ENCODE data around the gene FNBP1. TPM values are rescaled to one million over a fixed set of nuclear protein-coding genes. Genes with fewer than 3 reads are reported as not detected.

Gene FNBP1
- total RNA-seq, 1 donor from 2014 or later: 25.6 TPM

- TF ChIP-seq, protein P1, sequence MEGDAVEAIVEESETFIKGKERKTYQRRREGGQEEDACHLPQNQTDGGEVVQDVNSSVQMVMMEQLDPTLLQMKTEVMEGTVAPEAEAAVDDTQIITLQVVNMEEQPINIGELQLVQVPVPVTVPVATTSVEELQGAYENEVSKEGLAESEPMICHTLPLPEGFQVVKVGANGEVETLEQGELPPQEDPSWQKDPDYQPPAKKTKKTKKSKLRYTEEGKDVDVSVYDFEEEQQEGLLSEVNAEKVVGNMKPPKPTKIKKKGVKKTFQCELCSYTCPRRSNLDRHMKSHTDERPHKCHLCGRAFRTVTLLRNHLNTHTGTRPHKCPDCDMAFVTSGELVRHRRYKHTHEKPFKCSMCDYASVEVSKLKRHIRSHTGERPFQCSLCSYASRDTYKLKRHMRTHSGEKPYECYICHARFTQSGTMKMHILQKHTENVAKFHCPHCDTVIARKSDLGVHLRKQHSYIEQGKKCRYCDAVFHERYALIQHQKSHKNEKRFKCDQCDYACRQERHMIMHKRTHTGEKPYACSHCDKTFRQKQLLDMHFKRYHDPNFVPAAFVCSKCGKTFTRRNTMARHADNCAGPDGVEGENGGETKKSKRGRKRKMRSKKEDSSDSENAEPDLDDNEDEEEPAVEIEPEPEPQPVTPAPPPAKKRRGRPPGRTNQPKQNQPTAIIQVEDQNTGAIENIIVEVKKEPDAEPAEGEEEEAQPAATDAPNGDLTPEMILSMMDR (conservative IDR thresholded peaks at IDR 0.05; ENCODE audit: low read depth, low read length): no peak
- no peak for DNase-seq (ENCODE audit: low read depth)
- H3K4me3 ChIP-seq (ENCODE audit: low read depth, low read length): no peak overlapping the region
Observed at GRCh38 chr9:129848712-129849441, 194.1 kb downstream of the FNBP1 start.

GRCh38 chr9:129845373-129845772 lies 197.6 kb downstream of the FNBP1 start:
- TF ChIP-seq, protein P1 (conservative IDR thresholded peaks at IDR 0.05; ENCODE audit: low read depth, low read length): no peak
- H3K4me3 ChIP-seq (ENCODE audit: low read depth, low read length): no peak overlapping the region
- no peak for DNase-seq (ENCODE audit: low read depth)

DNA sequence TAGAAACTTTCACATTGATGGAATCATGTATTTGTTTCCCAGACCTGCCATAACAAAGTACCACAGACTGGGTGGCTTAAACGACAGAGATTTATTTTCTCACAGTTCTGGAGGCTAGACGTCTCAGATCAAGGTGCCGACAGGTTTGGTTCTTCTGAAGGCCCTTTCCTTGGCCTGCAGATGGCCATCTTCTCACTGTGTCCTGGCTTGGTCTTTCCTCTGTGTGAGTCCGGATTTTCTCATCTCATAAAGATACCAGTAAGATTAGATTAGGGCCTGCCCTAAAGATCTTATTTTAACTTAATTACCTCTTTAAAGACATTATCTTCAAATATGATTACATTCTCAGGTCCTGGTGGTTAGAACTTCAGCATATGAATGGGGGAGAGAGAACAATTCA lies 201.9 kb downstream of the FNBP1 start:
- H3K4me3 ChIP-seq (ENCODE audit: low read depth, low read length): no peak overlapping the region
- DNase-seq (ENCODE audit: low read depth): no peak
- TF ChIP-seq, protein P1 (conservative IDR thresholded peaks at IDR 0.05; ENCODE audit: low read depth, low read length): no peak

- TF ChIP-seq, protein P1 (conservative IDR thresholded peaks at IDR 0.05; ENCODE audit: low read depth, low read length): no peak
- no peak for DNase-seq (ENCODE audit: low read depth)
- H3K4me3 ChIP-seq (ENCODE audit: low read depth, low read length): no peak overlapping the region
Observed at GRCh38 chr9:129840034-129840433, 203.0 kb downstream of the FNBP1 start.

- no peak for DNase-seq (ENCODE audit: low read depth)
- TF ChIP-seq, protein P1 (conservative IDR thresholded peaks at IDR 0.05; ENCODE audit: low read depth, low read length): no peak
- H3K4me3 ChIP-seq (ENCODE audit: low read depth, low read length): no peak overlapping the region
Observed at GRCh38 chr9:129839324-129840023, 203.5 kb downstream of the FNBP1 start.

- no peak overlapping the region for H3K4me3 ChIP-seq (ENCODE audit: low read depth, low read length)
Observed at GRCh38 chr9:129838707-129839259, 204.2 kb downstream of the FNBP1 start.

More at GRCh38 chr9:129838707-129839259, 204.2 kb downstream of the FNBP1 start:
- no peak for DNase-seq (ENCODE audit: low read depth)
- TF ChIP-seq, protein P1 (conservative IDR thresholded peaks at IDR 0.05; ENCODE audit: low read depth, low read length): no peak

Other genes with a start within 250 kb of the FNBP1 start
- gene TOR1B, start 240.0 kb downstream of the FNBP1 start, total RNA-seq: 14.8 and 20.8 TPM in 2 replicates
- gene TOR1A, start 219.1 kb downstream of the FNBP1 start, total RNA-seq: 48.8 and 77.8 TPM in 2 replicates
- gene C9orf78, start 207.9 kb downstream of the FNBP1 start, total RNA-seq: 39.9 and 53.6 TPM in 2 replicates
- 7.2 and 17.5 TPM in 2 replicates for gene USP20, start 207.7 kb downstream of the FNBP1 start, total RNA-seq
- 13.5 and 15.8 TPM in 2 replicates for gene GPR107, start 10.7 kb upstream of the FNBP1 start, total RNA-seq
- gene NCS1, start 129.2 kb upstream of the FNBP1 start, total RNA-seq: 48.8 and 77.7 TPM in 2 replicates
- gene HMCN2, start 222.6 kb upstream of the FNBP1 start, total RNA-seq: 0.06 TPM in 1 of 2 replicates, not detected in the other

Measured in epithelial cell of proximal tubule (primary cell).